K562 (cell line): ENCODE data around the gene CAPRIN1. TPM values are rescaled to one million over a fixed set of nuclear protein-coding genes. Genes with fewer than 3 reads are reported as not detected.
A peak's percentile ranks its signal among the peaks of the same experiment; 100 is the strongest.

Experiments used
- ARID1B ChIP-seq: fragments of 450-650 bp; IDR thresholded peaks from 2 replicates; pipeline ENCODE4 v1.6.1; 2016; ENCODE audit warnings: antibody characterized with exemption, mild to moderate bottlenecking, inconsistent platforms
- CBX5 ChIP-seq: IDR thresholded peaks from 2 replicates; pipeline ENCODE4 v1.6.1; 2014; ENCODE audit warnings: low read depth, borderline replicate concordance
- DDX20 ChIP-seq: fragments of 450-650 bp; IDR thresholded peaks from 2 replicates; pipeline ENCODE4 v1.6.1; 2016; ENCODE audit warnings: missing genetic modification characterization, low read depth, mild to moderate bottlenecking, missing compliant biosample characterization, moderate library complexity
- DLX4 ChIP-seq: fragments of 250-450 bp; sonication (Bioruptor Pico); IDR thresholded peaks from 2 replicates; pipeline ENCODE4 v1.6.1; 2021; ENCODE audit warnings: mild to moderate bottlenecking
- MTA3 ChIP-seq: fragments of 450-650 bp; formaldehyde crosslinking; IDR thresholded peaks from 2 replicates; pipeline ENCODE4 v1.6.1; 2017; ENCODE audit warnings: mild to moderate bottlenecking, borderline replicate concordance
- NCOA4 ChIP-seq: fragments of 450-650 bp; IDR thresholded peaks from 2 replicates; pipeline ENCODE4 v1.6.1; 2018; ENCODE audit warnings: mild to moderate bottlenecking; ENCODE audit not compliant: partially characterized antibody
- NCOA6 ChIP-seq: fragments of 450-650 bp; IDR thresholded peaks from 2 replicates; pipeline ENCODE4 v1.6.1; 2017; ENCODE audit warnings: mild to moderate bottlenecking
- NCOR1 ChIP-seq: fragments of 450-650 bp; IDR thresholded peaks from 2 replicates; pipeline ENCODE4 v1.6.1; 2016; ENCODE audit warnings: mild to moderate bottlenecking, moderate library complexity
- NR2C2 ChIP-seq, 2 experiments: fragments of 200-800 bp in 1 of 2; sonication (Bioruptor generic) in 1 of 2; sonication (generic) in 1 of 2; formaldehyde crosslinking in 1 of 2; IDR thresholded peaks; 2 replicates each; pipeline versions ENCODE4 v1.6.1 to v1.8.0; 2016 to 2022; ENCODE audit warnings: mild to moderate bottlenecking in 1 of 2, missing compliant biosample characterization in 1 of 2, missing genetic modification characterization in 1 of 2, missing genetic modification reagents in 1 of 2
- RAD21 ChIP-seq, 2 experiments: fragments of 250-450 bp in 1 of 2; fragments of 450-650 bp in 1 of 2; sonication (Bioruptor Pico) in 1 of 2; formaldehyde crosslinking in 1 of 2; IDR thresholded peaks in 1 of 2; conservative IDR thresholded peaks in 1 of 2; 2 replicates each; pipeline versions ENCODE4 v1.4.0 to v1.8.0; 2020 to 2022; ENCODE audit warnings: mild to moderate bottlenecking in 2 of 2, moderate library complexity in 1 of 2
- RREB1 ChIP-seq: fragments of 250-450 bp; sonication (Bioruptor Pico); IDR thresholded peaks from 2 replicates; pipeline ENCODE4 v1.4.0; 2020
- SAFB2 ChIP-seq: fragments of 200-400 bp; formaldehyde crosslinking; IDR thresholded peaks from 2 replicates; pipeline ENCODE4 v1.6.1; 2018; ENCODE audit warnings: borderline replicate concordance, low read length, low read depth, moderate library complexity; ENCODE audit not compliant: severe bottlenecking
- SPI1 ChIP-seq: IDR thresholded peaks from 2 replicates; pipeline ENCODE4 v1.6.1; 2011; ENCODE audit warnings: low read depth, low read length, control low read depth, borderline replicate concordance
- ZBTB7A ChIP-seq: IDR thresholded peaks from 2 replicates; pipeline ENCODE4 v1.6.1; 2011; ENCODE audit warnings: low read depth, mild to moderate bottlenecking, low read length, moderate library complexity, borderline replicate concordance; ENCODE audit not compliant: control insufficient read depth
- ZNF134 ChIP-seq: fragments of 250-450 bp; sonication (Bioruptor Pico); conservative IDR thresholded peaks from 2 replicates; pipeline ENCODE4 v1.4.0; 2020
- ZNF347 ChIP-seq: fragments of 450-650 bp; formaldehyde crosslinking; IDR thresholded peaks from 2 replicates; pipeline ENCODE4 v1.4.0; 2020; ENCODE audit warnings: low read depth, mild to moderate bottlenecking, moderate library complexity
- ZNF384 ChIP-seq: IDR thresholded peaks from 2 replicates; pipeline ENCODE4 v1.6.1; 2012; ENCODE audit warnings: low read depth, low read length, improper control_type of control experiment
- ZNF398 ChIP-seq: fragments of 250-450 bp; sonication (Bioruptor Pico); IDR thresholded peaks from 2 replicates; pipeline ENCODE4 v1.8.0; 2021; ENCODE audit warnings: moderate library complexity, mild to moderate bottlenecking, inconsistent platforms
- ZNF449 ChIP-seq: fragments of 250-450 bp; sonication (Bioruptor Pico); IDR thresholded peaks from 2 replicates; pipeline ENCODE4 v1.8.0; 2022; ENCODE audit warnings: moderate library complexity, mild to moderate bottlenecking, inconsistent platforms
- polyA plus RNA-seq, 8 experiments: library from polyadenylated mRNA; depleted of rRNA in 4 of 8; stranded (reverse) in 5 of 8; unstranded in 3 of 8; fragments of >200 nt; fragmentation: Nextera tagmentation in 2 of 8; fragmentation: Illumina TruSeq in 1 of 8; extraction: Ambion mirVana in 2 of 8; extraction: Trizol in 1 of 8; gene quantifications; 2 replicates each; pipeline versions ENCODE4 v1.2.1 to v1.2.3, GENCODE V29; 2011 to 2014; ENCODE audit warnings: inconsistent platforms in 1 of 8, missing spikeins in 1 of 8
- total RNA-seq, 7 experiments: library from RNA; depleted of rRNA in 6 of 7; stranded (reverse); fragments of >200 nt in 6 of 7; fragmentation: Illumina TruSeq in 2 of 7; extraction: Trizol in 2 of 7; gene quantifications; 2 replicates each; pipeline versions ENCODE4 v1.2.1 to v1.2.3, GENCODE V29; 2011 to 2021; ENCODE audit warnings: low replicate concordance in 1 of 7

The CAPRIN1 gene
- total and polyA plus RNA-seq, 9 of the 15 experiments (the other 6 are each of a cell fraction or from before 2014, with no cell fraction given): 49.6 to 271 (median 244) TPM

- TF ChIP-seq NCOA4: no peak
- TF ChIP-seq DLX4 (CRISPR knock-in tag): no peak
- no peak for TF ChIP-seq ZNF347 (CRISPR knock-in tag)
- no peak for TF ChIP-seq ZNF134
- TF ChIP-seq NR2C2 (CRISPR knock-in tag; IDR thresholded peaks at IDR 0.05): no peak
- no peak for TF ChIP-seq NR2C2 (tag; IDR thresholded peaks at IDR 0.05)
- no peak for TF ChIP-seq SAFB2
- TF ChIP-seq ZNF384: peak; percentile 75
- TF ChIP-seq RAD21 (CRISPR knock-in tag; conservative IDR thresholded peaks at IDR 0.05 in 1 of 2, IDR thresholded peaks at IDR 0.05 in 1 of 2): peak in 1 of 2 experiments; percentile 49; a peak in 2 of 4 replicates
- TF ChIP-seq RREB1 (CRISPR knock-in tag): no peak
- no peak for TF ChIP-seq CBX5
- no peak for TF ChIP-seq NCOR1
- TF ChIP-seq ZBTB7A: no peak
- peak; percentile 13; the same call in 1 of the 2 replicates for TF ChIP-seq MTA3
- no peak for TF ChIP-seq DDX20
- TF ChIP-seq SPI1: peak; percentile 76; the same call in 1 of the 2 replicates
- TF ChIP-seq ZNF449 (CRISPR knock-in tag): no peak
- no peak for TF ChIP-seq NCOA6
- TF ChIP-seq ARID1B: 0 out of 2 replicates have a peak, but pooled peaks have one; percentile 10
- TF ChIP-seq ZNF398 (CRISPR knock-in tag): no peak
Measured at GRCh38 chr11:34037016-34037415, 14.5 kb upstream of the CAPRIN1 start (continued).
